HCT116 (cell line): ENCODE measurements around the gene CEP112. TPM values are rescaled to one million over a fixed set of nuclear protein-coding genes. Genes with fewer than 3 reads are reported as not detected.

ENCODE experiments used
- ATAC-seq: fragments of 200-7000 bp; cut with Tn5 transposase; 2 replicates; pipeline ENCODE4 v1.9.1; 2020; ENCODE audit warnings: mild to moderate bottlenecking, moderate library complexity
- BruUV-seq: library from RNA; stranded (reverse); fragments of 400-500 nt; replicated peaks from 2 replicates; lab custom pipeline; 2021; lab: Mats Ljungman, UMichigan
- CTCF ChIA-PET: fragments of 300-600 bp; sonication (Branson Sonifier 250); formaldehyde crosslinking; loops from one replicate; lab custom pipeline; 2021; ENCODE audit warnings: antibody characterized with exemption; lab: Charles Lee
- POLR2A ChIA-PET: fragments of 300-600, 350-600 bp; sonication (Branson Sonifier 250); formaldehyde crosslinking; loops from one replicate; lab custom pipeline; 2021; ENCODE audit warnings: antibody characterized with exemption; lab: Charles Lee
- RAD21 ChIA-PET, 2 experiments: fragments of 300-600 bp; sonication (Branson Sonifier 250); formaldehyde crosslinking; loops; one replicate each; lab custom pipeline; 2023; ENCODE audit warnings: low total read pairs in 2 of 2; ENCODE audit not compliant: uncharacterized antibody in 2 of 2, unreplicated experiment in 2 of 2, low non-redundant PET in 1 of 2; lab: Charles Lee
- DNase-seq: peaks from one replicate; pipeline ENCODE4 v3.0.0-alpha.2; 2010; ENCODE audit warnings: low read depth, low spot score
- H2AFZ ChIP-seq: fragments of 200-600 bp; shearing (Covaris generic), sonication (generic); 2 replicates; pipeline ENCODE4 v1.6.1; 2017; ENCODE audit warnings: low read depth, mixed run types, mixed read lengths, antibody characterized with exemption, low read length; ENCODE audit not compliant: poor library complexity, severe bottlenecking
- H3K27ac ChIP-seq: 2 replicates; pipeline ENCODE4 v1.5.1; 2012; ENCODE audit warnings: low read depth, low read length
- H3K27me3 ChIP-seq: fragments of 200-600 bp; sonication (generic); 2 replicates; pipeline ENCODE4 v1.6.1; 2016; ENCODE audit warnings: mixed run types, low read length, mixed read lengths; ENCODE audit not compliant: insufficient read depth
- H3K36me3 ChIP-seq, 2 experiments: fragments of 200-500 bp in 1 of 2; fragments of 200-600 bp in 1 of 2; sonication (Bioruptor generic) in 1 of 2; sonication (generic) in 1 of 2; 2 replicates each; pipeline versions ENCODE4 v1.5.1 to v1.6.1; 2014 to 2016; ENCODE audit warnings: low read length in 2 of 2, inconsistent platforms in 1 of 2, mixed read lengths in 1 of 2, mixed run types in 1 of 2; ENCODE audit not compliant: insufficient read depth in 2 of 2, control insufficient read depth in 1 of 2
- H3K4me1 ChIP-seq, 2 experiments: fragments of 200-600 bp in 1 of 2; sonication (generic) in 1 of 2; 2 replicates each; pipeline versions ENCODE4 v1.5.1 to v1.6.1; 2012 to 2017; ENCODE audit warnings: low read length in 2 of 2, inconsistent platforms in 1 of 2, mild to moderate bottlenecking in 1 of 2, mixed read lengths in 1 of 2, mixed run types in 1 of 2, moderate library complexity in 1 of 2; ENCODE audit not compliant: insufficient read depth in 2 of 2, control insufficient read depth in 1 of 2
- H3K4me2 ChIP-seq: fragments of 200-600 bp; sonication (generic); 2 replicates; pipeline ENCODE4 v1.6.1; 2017; ENCODE audit warnings: mixed run types, low read length, mixed read lengths
- H3K4me3 ChIP-seq, 2 experiments: fragments of 200-600 bp in 1 of 2; sonication (generic) in 1 of 2; replicated peaks in 1 of 2; 2 replicates each; pipeline ENCODE4 v1.5.1; 2011 to 2016; ENCODE audit warnings: low read length in 2 of 2, control low read depth in 1 of 2, low read depth in 1 of 2, mild to moderate bottlenecking in 1 of 2, mixed read lengths in 1 of 2, mixed run types in 1 of 2
- H3K79me2 ChIP-seq: fragments of 200-600 bp; sonication (generic); 2 replicates; pipeline ENCODE4 v1.6.1; 2017; ENCODE audit warnings: mild to moderate bottlenecking, mixed run types, low read length, moderate library complexity, mixed read lengths; ENCODE audit not compliant: insufficient read depth
- H3K9ac ChIP-seq: fragments of 200-600 bp; sonication (generic); 2 replicates; pipeline ENCODE4 v1.6.1; 2016; ENCODE audit warnings: low read length, mixed read lengths
- H3K9me2 ChIP-seq: fragments of 200-600 bp; sonication (generic), shearing (Covaris generic); 2 replicates; pipeline ENCODE4 v1.6.1; 2017; ENCODE audit warnings: mixed run types, mild to moderate bottlenecking, moderate library complexity; ENCODE audit not compliant: insufficient read depth
- H3K9me3 ChIP-seq, 2 experiments: fragments of 200-500 bp in 1 of 2; fragments of 200-600 bp in 1 of 2; sonication (Bioruptor generic) in 1 of 2; sonication (generic) in 1 of 2; 2 replicates each; pipeline ENCODE4 v1.6.1; 2014 to 2017; ENCODE audit warnings: low read length in 2 of 2, mixed read lengths in 2 of 2, inconsistent platforms in 1 of 2, low read depth in 1 of 2, mild to moderate bottlenecking in 1 of 2, mixed run types in 1 of 2, moderate library complexity in 1 of 2; ENCODE audit not compliant: control insufficient read depth in 1 of 2, insufficient read depth in 1 of 2
- H4K20me1 ChIP-seq: fragments of 200-600 bp; sonication (generic), shearing (Covaris generic); 2 replicates; pipeline ENCODE4 v1.6.1; 2017; ENCODE audit warnings: mixed run types, mild to moderate bottlenecking, moderate library complexity; ENCODE audit not compliant: insufficient read depth
- ATF3 ChIP-seq: IDR thresholded peaks from 2 replicates; pipeline ENCODE4 v1.6.1; 2012
- CEBPB ChIP-seq: IDR thresholded peaks from 2 replicates; pipeline ENCODE4 v1.6.1; 2012; ENCODE audit warnings: low read depth
- CTCF ChIP-seq, 3 experiments: fragments of 200-600 bp in 1 of 3; sonication (generic) in 1 of 3; IDR thresholded peaks in 2 of 3; conservative IDR thresholded peaks in 1 of 3; 2 replicates each; pipeline ENCODE4 v1.5.1; 2012 to 2017; ENCODE audit warnings: low read depth in 2 of 3, low read length in 2 of 3, antibody characterized with exemption in 1 of 3, borderline replicate concordance in 1 of 3, control low read depth in 1 of 3, mild to moderate bottlenecking in 1 of 3, mixed read lengths in 1 of 3, mixed run types in 1 of 3, moderate library complexity in 1 of 3; ENCODE audit not compliant: insufficient read depth in 1 of 3
- EGR1 ChIP-seq: IDR thresholded peaks from 2 replicates; pipeline ENCODE4 v1.6.1; 2012; ENCODE audit warnings: low read depth
- MAX ChIP-seq: IDR thresholded peaks from 2 replicates; pipeline ENCODE4 v1.6.1; 2012
- POLR2A ChIP-seq: IDR thresholded peaks from 2 replicates; pipeline ENCODE4 v1.7.0; 2011; ENCODE audit warnings: borderline replicate concordance; ENCODE audit not compliant: insufficient read depth, insufficient read length; ENCODE audit errors: extremely low read depth
- POLR2AphosphoS5 ChIP-seq: IDR thresholded peaks from 2 replicates; pipeline ENCODE4 v1.6.1; 2011; ENCODE audit warnings: mild to moderate bottlenecking, low read depth, low read length, moderate library complexity
- RAD21 ChIP-seq: IDR thresholded peaks from 2 replicates; pipeline ENCODE4 v1.6.1; 2012; ENCODE audit warnings: low read depth, mild to moderate bottlenecking
- REST ChIP-seq: IDR thresholded peaks from 2 replicates; pipeline ENCODE4 v1.6.1; 2012; ENCODE audit warnings: low read depth
- SIN3A ChIP-seq: IDR thresholded peaks from 2 replicates; pipeline ENCODE4 v1.6.1; 2012; ENCODE audit warnings: low read depth
- SP1 ChIP-seq: IDR thresholded peaks from 2 replicates; pipeline ENCODE4 v1.6.1; 2012; ENCODE audit warnings: low read depth
- SRF ChIP-seq: IDR thresholded peaks from 2 replicates; pipeline ENCODE4 v1.6.1; 2012; ENCODE audit warnings: low read depth
- ZBTB33 ChIP-seq: IDR thresholded peaks from 2 replicates; pipeline ENCODE4 v1.6.1; 2011; ENCODE audit warnings: mild to moderate bottlenecking, low read length, moderate library complexity; ENCODE audit not compliant: insufficient replicate concordance; ENCODE audit errors: extremely low read depth
- intact Hi-C: fragments of 100-400 bp; cut with micrococcal nuclease; formaldehyde crosslinking; loops from 2 replicates; pipeline ENCODE4 v1.10.0; 2022
- total RNA-seq: library from RNA; stranded (reverse); gene quantifications from one replicate; pipeline ENCODE4 v1.2.1, GENCODE V29; 2021; ENCODE audit not compliant: unreplicated experiment

CEP112 gene
- total RNA-seq, 1 experiment from 2014 or later: 10.9 TPM

GRCh38 chr17:65617496-65617895, 574.4 kb downstream of the CEP112 start:
- no TSS peak for BruUV-seq
- H3K27ac ChIP-seq: no peak overlapping the region
- H4K20me1 ChIP-seq: no peaks in the 10 kb centered on the region
- H3K9me2 ChIP-seq: no peaks in the 10 kb centered on the region
- ChIA-PET POLR2A (no interaction called here), CTCF (no interaction called here), RAD21 (no interaction called here)
- no peak overlapping the region for H3K4me2 ChIP-seq
- TF ChIP-seq SRF (no peak), CTCF (IDR thresholded peaks at IDR 0.05 in 2 of 3, conservative IDR thresholded peaks at IDR 0.05 in 1 of 3; ENCODE audit: borderline replicate concordance in 1 of 3, insufficient read depth in 1 of 3, low read depth in 2 of 3, low read length in 2 of 3) (no peak), SIN3A (no peak), RAD21 (no peak), POLR2AphosphoS5 (no peak), SP1 (no peak), CEBPB (no peak)
- no peaks in the 10 kb centered on the region for H3K36me3 ChIP-seq
- intact Hi-C loops: no loop called here
- no peak overlapping the region for H3K9ac ChIP-seq
- no peak for ATAC-seq
- no peaks in the 10 kb centered on the region for H3K79me2 ChIP-seq
- H2AFZ ChIP-seq: no peak overlapping the region
- H3K4me3 ChIP-seq: no peak overlapping the region
- no peak for DNase-seq
- H3K27me3 ChIP-seq: no peaks in the 10 kb centered on the region
- no peaks in the 10 kb centered on the region for H3K4me1 ChIP-seq
- no peaks in the 10 kb centered on the region for H3K9me3 ChIP-seq

- ChIA-PET RAD21 (no interaction called here), POLR2A (no interaction called here), CTCF (no interaction called here)
- TF ChIP-seq POLR2A (no peak), EGR1 (no peak), ZBTB33 (no peak), ATF3 (no peak), MAX (no peak), REST (no peak)
- Histone ChIP-seq H3K9me2 (no peaks in the 10 kb centered on the region), H3K9me3 (no peaks in the 10 kb centered on the region), H4K20me1 (no peaks in the 10 kb centered on the region), H3K36me3 (no peaks in the 10 kb centered on the region), H3K79me2 (no peaks in the 10 kb centered on the region), H3K9ac (no peak overlapping the region), H3K4me3 (no peak overlapping the region), H3K27me3 (no peaks in the 10 kb centered on the region), H3K4me1 (no peaks in the 10 kb centered on the region), H2AFZ (no peak overlapping the region), H3K27ac (no peak overlapping the region), H3K4me2 (no peak overlapping the region)
- DNase-seq (no peak), ATAC-seq (no peak)
- intact Hi-C loops: no loop called here
- no TSS peak for BruUV-seq
Measured at GRCh38 chr17:65609749-65610148, 582.2 kb downstream of the CEP112 start.
